Fibroblast of skin of abdomen (primary cell): ENCODE results near the gene ATG9B. TPM values are rescaled to one million over a fixed set of nuclear protein-coding genes. Genes with fewer than 3 reads are reported as not detected.

Source experiments
- DNase-seq: peaks from one replicate; pipeline ENCODE4 v3.0.0-alpha.2; 2013
- polyA plus RNA-seq, 2 experiments: library from polyadenylated mRNA; unstranded; fragments of 120-200 nt; gene quantifications; one replicate each; pipeline ENCODE4 v1.2.1, GENCODE V29; 2013; ENCODE audit not compliant: insufficient read length in 2 of 2

The ATG9B gene, protein sequence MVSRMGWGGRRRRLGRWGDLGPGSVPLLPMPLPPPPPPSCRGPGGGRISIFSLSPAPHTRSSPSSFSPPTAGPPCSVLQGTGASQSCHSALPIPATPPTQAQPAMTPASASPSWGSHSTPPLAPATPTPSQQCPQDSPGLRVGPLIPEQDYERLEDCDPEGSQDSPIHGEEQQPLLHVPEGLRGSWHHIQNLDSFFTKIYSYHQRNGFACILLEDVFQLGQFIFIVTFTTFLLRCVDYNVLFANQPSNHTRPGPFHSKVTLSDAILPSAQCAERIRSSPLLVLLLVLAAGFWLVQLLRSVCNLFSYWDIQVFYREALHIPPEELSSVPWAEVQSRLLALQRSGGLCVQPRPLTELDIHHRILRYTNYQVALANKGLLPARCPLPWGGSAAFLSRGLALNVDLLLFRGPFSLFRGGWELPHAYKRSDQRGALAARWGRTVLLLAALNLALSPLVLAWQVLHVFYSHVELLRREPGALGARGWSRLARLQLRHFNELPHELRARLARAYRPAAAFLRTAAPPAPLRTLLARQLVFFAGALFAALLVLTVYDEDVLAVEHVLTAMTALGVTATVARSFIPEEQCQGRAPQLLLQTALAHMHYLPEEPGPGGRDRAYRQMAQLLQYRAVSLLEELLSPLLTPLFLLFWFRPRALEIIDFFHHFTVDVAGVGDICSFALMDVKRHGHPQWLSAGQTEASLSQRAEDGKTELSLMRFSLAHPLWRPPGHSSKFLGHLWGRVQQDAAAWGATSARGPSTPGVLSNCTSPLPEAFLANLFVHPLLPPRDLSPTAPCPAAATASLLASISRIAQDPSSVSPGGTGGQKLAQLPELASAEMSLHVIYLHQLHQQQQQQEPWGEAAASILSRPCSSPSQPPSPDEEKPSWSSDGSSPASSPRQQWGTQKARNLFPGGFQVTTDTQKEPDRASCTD
- 1.7 TPM for polyA plus RNA-seq (2013, experiment 1 of 2; ENCODE audit: insufficient read length)
- polyA plus RNA-seq (2013, experiment 2 of 2; ENCODE audit: insufficient read length): 1.9 TPM

DNA sequence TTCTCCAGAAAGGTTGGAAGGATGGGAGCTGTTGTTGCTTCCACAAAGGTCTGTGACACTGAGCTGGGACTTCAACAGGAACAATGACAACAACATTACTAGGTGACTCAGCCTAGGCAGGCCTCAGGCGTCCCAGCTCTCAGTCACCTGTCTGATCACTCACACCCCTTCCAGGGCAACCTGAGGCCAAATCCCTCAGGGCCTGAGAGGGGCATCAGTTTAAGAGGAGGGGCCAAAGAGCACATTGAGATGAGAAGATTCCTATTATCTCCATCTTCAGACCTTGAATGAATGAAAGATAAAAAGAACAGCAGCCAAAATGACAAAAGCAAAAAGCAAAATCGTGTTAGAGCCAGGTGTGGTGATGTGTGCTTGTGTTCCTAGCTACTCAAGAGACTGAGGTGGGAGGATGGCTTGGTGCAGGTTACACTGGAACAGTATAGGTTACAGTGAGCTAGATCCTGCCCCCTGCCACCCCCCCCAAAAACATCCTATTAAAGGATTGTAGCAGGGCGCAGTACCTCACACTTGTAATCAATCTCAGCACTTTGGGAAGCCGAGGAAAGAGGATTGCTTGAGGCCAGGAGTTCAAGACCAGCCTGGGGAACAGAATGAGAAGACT, at the start of gene ATG9B:
Gene ATG9B, minus strand, starts transcription at position 60 of the 622 bp plus-strand sequence. CDS start 71 bp downstream, outside the sequence.
- DNase-seq: no peak

DNA sequence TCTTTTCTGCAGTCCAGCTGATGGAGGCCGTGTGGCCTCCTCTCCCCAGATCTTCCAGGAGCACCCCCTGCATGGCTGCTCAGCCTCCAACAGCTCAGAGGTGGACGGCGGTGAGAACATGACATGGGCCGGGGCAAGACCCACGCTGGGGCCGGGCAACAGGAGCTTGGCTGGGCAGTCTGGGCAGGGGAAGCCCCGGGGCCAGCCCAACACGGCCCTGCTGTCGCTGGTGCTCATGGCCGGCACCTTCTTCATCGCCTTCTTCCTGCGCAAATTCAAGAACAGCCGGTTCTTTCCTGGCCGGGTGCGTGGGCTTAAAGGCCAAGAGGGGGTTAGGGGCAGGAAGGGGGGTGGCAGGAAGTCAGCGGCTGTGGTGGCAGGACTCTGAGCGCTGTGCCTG, 49.7 kb upstream of the ATG9B start:
- DNase-seq: no peak

DNA sequence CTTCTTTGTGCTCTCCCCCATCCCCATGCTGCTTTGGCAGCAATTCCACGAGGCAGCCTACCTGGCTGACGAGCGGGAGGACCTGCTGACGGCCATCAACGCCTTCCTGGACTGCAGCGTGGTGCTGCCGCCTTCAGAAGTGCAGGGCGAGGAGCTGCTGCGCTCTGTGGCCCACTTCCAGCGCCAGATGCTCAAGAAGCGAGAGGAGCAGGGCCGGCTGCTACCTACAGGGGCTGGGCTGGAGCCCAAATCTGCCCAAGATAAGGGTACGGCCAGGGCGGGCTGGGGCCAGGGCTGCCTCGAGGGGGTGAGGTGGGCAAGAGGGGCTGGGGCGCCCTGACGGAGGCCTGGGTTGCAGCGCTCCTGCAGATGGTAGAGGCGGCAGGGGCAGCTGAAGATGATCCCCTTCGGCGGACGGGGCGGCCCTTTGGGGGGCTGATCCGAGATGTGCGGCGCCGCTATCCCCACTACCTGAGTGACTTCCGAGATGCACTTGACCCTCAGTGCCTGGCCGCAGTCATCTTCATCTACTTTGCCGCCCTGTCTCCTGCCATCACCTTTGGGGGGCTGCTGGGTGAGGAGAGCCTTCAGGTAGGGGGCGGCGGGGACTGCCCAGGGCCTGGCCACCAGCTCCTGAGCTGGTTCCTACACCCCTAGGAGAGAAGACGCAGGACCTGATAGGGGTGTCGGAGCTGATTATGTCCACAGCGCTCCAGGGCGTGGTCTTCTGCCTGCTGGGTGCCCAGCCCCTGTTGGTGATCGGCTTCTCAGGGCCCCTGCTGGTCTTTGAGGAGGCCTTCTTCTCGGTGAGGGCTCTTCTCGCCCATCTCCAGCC, 47.0 kb upstream of the ATG9B start:
- no peak for DNase-seq

DNA sequence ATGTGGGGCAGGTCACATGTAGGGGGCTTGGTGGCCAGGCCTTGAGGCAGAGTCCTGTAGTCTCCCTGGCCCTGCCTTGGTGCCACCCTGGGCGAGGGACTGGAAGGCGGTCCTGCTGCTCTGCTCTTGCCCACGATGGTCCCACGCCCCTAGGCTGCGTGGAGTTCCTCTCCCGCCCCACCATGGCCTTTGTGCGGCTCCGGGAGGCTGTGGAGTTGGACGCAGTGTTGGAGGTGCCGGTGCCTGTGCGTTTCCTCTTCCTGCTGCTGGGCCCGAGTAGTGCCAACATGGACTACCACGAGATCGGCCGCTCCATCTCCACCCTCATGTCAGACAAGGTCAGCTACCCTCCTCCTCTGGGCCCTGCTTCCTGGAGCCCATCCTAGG, 46.3 kb upstream of the ATG9B start:
- no peak for DNase-seq

DNA sequence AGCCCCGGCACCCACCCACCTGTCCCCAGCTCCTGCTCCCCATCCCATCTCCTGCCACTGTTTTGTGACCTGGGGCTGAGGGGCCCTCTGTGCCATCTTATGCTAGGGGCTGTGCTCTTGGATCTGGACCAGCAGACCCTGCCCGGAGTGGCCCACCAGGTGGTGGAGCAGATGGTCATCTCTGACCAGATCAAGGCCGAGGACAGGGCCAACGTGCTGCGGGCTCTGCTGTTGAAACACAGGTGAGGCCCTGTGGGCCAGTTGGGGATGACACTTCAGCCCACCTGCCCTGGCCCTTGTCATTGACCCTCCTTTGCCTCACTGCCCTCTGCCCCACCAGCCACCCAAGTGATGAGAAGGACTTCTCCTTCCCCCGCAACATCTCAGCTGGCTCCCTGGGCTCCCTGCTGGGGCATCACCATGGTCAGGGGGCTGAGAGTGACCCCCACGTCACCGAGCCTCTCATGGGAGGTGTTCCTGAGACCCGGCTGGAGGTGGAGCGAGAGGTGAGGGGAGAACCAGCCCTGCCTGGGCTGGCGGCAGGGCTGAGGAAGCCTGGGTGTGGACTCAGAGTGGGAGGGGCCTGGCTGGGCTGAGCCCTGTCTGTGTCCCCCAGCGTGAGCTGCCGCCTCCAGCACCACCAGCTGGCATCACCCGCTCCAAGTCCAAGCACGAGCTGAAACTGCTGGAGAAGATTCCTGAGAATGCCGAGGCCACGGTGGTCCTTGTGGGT, 45.7 kb upstream of the ATG9B start:
- no peak for DNase-seq

DNA sequence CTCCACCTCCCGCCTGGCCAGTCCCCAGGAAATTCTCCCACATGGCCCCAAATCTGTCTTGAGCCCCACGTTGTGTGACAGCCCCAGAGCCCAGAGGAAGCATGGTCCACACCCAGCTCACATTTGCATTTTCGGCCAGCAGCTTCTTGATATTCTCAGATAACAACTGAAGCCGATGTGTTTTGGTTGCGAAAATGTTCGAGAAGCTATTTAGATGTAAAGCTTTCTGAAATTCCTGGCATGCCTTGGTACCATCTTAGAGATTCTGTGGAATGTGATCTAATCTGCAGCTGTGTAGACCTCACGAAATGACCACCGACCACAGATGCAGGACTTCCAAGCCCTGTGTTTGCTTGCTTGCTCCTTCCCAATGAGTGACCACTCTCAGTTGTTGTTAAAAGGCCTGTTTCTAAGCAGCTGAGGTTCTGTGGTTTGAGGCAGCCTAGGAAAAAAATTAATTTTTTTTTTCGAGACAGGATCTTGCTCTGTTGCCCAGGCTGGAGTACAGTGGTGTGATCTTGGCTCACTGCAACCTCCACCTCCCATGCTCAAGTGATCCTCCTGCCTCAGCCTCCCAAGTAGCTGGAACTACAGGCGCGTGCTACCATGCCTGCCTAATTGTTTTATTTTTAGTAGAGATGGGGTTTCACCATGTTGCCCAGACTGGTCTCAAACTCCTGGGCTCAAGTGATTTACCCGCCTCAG, 43.9 kb upstream of the ATG9B start:
- DNase-seq: no peak

DNA sequence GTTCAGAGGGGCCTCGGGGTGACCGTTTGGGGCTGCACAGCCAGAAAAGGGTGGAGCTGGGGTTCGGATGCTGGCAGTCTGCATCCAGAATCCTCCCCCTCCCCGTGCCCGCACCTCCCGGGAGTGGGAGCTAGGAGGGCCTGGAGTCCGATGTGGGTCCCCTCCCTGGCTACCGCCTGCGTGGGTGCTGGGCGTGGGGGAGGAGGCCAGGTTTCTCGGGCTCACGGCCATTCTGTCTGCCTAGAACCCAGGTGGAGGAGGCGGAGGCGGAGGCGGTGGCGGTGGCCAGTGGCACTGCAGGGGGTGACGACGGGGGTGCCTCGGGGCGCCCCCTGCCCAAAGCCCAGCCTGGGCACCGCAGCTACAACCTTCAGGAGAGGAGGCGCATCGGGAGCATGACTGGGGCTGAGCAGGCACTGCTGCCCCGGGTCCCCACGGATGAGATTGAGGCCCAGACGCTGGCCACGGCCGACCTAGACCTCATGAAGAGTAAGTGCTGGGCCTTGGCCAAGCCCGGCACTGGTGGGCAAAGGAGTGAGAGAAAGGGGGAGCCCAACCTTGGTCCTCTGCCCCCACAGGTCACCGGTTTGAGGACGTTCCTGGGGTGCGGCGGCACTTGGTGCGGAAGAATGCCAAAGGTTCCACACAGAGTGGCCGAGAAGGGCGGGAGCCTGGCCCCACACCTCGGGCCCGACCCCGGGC, 42.1 kb upstream of the ATG9B start:
- no peak for DNase-seq

DNA sequence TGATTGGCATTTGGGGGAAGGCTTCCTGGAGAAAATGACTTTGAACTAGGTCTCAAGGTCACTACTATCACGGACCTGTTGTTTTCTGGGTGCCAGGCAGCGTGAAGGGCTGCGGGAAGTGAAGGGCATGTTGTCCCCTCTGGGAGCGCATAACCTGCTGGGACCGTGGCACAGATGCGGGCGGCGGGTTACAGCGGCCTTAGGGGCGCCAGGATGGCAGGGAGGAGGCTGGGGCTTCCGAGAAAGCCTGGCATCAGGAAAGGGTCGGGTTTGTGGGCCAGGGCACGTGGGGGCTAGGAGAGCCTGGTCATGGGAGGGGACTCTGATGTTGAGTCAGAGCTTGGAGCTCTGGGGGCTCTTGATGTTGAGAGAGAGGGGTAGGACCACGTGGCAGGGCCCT, 41.2 kb upstream of the ATG9B start:
- DNase-seq: no peak

DNA sequence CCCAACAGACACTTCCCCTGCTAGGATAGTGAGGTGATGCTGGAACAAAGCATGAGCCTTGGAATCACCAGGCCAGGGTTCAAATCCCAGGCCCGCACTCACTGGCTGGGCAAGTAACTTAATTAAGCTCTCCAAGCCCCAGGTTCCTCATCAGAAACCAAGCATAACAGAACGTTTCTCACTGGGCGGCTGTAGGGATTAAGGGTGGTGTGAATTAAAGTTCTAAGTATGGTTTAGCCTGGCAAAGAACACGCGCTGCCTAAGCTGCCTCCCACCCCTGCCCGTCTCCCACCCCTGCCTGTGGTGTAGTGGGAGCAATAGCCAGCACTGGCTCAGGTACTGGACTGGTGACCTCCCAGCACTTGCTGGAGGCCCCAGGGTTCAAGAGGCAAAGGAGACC, 40.7 kb upstream of the ATG9B start:
- DNase-seq: no peak

DNA sequence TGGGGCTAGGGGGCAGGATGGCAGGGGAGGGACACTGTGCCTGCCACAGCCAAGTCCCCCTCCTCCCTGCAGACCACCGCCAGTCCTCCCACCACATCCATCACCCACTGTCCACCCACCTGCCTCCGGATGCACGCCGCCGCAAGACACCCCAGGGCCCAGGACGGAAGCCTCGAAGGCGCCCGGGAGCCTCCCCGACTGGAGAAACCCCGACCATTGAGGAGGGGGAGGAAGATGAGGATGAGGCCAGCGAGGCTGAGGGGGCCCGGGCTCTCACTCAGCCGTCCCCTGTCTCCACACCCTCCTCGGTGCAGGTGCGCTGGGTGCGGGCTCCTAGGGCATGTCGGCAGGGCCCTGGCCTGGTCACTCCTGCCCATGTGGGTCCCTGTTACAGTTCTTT, 40.2 kb upstream of the ATG9B start:
- DNase-seq: no peak

DNA sequence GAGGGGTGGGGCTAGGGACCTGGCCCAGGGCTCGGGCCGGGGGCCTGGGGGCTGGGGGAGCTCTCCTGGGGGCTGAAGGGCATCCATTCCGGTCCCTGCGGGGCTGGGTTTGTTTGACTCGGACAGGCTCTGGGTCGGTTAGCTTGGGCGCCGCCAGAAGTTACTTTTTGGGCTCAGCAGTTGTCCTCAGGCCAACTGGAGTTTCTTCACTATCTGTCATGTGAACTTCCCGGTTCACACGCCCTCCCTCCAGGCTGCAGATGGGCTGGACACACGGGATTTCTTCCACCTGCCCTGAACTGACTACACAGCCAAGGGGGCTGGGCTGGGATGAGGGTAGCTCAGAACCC, 38.9 kb upstream of the ATG9B start:
- no peak for DNase-seq

DNA sequence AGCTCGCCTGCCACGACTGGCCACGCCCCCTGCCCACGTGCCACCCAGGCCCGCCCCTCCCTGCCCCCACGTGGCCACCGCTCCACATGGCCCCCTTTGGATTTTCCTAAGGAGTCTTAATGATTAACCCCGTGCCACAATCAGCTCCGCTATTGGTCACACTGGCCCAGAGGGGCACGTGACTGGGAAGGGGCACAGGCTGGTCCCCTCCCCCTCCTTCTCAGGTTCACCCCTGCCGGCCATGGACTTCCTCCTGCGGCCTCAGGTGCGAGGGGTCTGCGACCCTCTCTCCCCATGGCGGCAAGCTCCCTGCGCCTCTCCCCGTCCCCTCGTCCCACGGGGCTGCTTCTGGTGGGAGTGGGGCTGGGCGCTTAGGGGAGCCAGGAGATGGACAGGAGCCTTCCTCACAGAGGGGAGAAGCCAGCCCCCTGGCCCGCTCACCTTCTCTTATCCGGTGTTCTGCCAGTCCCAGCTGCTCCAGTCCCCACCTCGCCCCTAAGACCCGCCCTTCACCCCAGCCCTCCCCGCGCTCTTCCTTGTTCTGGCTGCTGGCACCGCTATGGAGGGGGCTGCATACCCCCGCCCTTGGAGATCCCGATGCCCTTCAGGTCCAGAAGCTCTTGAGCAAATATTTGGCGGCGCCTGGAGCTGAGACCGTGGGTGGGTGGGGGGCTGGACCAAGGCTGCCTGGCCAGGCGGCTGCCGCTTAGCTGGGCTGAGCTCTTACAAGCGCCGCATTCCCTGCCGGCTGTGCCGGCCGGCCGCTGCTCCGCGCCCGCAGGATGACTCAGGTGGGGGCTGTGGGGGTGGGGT, 38.3 kb upstream of the ATG9B start:
- DNase-seq: peak; percentile 58

DNA sequence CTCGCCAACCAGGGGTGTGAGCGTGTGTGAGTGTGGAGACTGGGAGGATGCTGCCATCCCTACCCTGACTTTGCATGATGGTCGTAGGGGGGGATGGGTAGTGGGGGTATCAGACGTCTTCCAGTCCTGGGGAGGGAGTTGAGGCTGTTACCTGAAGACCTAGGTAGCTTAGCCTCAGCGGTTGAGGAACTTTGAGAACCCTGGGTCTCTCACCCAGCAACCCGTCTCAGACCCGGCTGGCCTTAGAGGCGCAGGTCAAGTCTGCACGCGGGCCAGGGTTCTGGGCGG, 37.8 kb upstream of the ATG9B start:
- DNase-seq: no peak

DNA sequence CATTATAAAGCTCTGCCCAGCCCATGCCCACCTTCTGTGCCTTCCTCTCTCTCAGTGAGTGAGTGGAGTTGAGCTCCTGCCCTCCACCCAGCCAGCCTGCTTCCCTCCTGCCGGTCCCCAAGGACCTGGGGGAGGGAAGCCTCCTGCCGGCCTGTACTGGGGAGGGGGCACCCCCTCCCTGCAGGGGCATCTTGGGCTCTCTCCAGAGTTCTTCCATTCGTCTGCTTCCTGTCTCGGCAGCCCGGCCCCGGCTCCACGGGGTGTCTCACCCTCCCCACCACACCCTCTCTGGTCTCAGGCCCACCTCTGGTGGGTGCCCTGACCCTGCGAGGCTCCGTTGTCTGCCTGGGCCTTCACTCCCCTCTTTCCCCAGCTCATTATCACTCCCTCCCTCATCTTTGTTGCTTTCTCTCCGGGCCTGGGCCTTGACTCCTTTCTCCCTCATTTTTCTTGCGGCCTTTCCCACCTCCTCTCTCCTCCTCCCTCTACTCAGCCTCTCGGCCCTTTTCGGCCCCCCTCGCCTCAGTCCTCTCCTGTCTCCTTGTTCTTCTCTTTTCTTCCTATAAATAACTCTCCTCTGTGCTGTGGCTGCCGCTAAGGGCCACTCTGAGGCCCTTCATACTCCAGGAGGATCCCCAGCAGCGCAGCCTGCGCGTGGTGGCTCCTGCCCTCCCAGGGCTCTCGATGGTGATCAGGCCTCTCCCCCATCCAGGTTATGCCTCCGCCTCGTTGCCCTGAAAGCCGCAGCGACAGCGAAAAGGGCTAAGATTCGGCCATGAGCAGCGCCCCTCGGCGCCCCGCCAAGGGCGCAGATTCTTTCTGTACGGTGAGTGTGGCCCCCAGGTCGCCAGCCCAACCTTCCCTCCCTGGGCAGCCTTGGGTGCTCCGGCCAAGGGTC, 37.2 kb upstream of the ATG9B start:
- no peak for DNase-seq

DNA sequence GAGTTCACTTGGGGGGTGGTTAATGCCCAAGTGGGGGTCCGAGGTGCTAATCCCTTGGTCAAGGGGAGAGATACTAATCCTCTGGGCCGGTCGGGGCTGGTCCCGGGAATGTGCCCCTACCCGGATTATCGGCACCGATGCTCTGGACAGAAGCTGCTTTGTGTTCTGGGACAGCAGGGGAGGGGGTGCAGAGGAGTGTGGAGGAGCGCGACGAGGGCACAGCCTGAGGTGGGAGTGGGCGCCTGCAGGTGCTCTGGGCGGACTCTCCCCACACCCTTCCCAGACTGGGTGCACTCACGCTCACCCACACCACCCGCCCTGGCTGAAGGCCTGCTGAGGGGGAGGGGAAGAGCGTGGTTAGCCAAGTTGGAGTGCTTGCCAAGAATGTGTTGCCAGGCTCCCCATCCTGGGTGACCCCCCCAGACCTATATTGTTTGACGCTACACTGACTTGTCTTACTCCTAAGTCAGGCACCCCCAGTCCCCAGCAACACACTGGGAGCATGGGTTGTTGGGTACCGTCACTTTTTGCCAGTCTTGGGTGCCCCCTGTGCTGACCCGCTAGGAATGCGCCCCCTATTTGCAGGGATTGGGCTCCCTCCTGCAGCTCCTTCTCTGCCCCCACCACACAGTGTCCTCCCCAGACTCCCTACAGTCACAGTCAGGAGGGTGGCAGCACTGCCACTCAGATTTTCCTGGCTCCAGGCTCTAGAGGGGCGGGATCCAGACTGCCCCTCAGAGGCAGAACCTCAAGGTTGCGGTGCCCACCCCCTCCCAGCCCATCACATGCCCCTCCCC, 36.3 kb upstream of the ATG9B start:
- DNase-seq: no peak

DNA sequence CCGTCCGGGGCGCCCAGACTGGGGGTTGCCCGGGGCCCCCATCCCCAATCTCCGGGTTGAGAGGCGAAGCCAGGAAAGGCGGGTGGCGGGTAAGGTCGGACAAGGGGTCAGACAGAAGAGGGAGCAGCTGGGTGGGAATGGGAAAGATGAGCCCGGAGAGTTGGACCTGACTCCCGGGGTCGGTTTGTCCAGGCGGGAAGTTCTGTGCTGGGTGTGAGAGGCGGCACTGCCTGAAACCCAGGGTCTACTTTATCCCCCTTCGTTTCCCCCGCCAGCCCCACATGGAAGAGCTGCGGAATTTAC, 35.8 kb upstream of the ATG9B start:
- no peak for DNase-seq

DNA sequence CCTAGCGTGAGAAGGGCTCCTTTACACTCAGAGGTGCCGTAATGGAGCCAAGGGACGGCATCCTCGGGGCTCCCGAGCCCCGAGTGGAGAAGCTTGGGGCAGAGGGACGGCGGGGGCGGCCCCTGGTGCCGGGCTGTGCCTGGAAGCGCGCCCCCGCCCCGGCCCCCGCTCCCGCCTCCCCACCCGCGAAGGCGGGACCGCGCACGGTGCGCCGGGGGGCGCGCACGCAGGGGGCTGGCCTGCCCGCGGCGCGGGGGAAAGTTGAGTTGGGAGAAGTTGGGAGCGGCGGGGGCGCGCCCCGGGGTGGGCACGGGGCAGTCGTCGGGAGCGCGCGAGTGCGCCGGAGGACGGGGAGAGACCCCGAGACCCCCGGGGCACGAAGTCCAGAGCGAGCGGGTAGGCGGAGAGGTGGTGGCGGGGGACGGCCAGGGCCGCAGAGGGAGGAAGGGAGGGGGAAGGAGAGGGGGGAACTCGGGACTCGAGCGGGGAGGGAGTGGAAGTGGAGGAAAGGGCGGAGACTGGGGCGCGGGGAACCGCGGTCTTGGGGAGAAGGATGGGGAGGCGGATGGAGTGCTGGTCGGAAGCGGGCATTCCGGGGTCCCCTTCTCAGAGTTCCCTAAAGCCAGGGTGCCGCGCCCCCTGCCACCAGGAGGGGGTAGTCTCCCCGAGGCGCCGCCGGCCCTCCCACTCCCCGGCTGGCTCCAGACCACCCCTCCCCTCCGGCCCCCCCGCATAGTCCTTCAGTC, 35.2 kb upstream of the ATG9B start, which contains the start of gene SLC4A2:
Gene SLC4A2, plus strand, starts transcription at position 223 of the 746 bp plus-strand sequence. CDS start 2,399 bp downstream, outside the sequence.
- DNase-seq: peak; percentile 77
